Kidney (tissue), 14 donors: ENCODE results near the gene RHBDL1. TPM values are rescaled to one million over a fixed set of nuclear protein-coding genes. Genes with fewer than 3 reads are reported as not detected.
A peak's percentile ranks its signal among the peaks of the same experiment; 100 is the strongest.

Source experiments
- DNase-seq, 5 donors: peaks; one replicate each; pipeline ENCODE4 v3.0.0-alpha.2; 2013 to 2020
- FAIRE-seq: peaks from 2 replicates; lab custom pipeline; 2012; peaks lifted over from hg19 to GRCh38; lab: Jason Lieb, UNC
- H3K27ac ChIP-seq, 2 donors: one replicate each; pipeline ENCODE4 v1.7.0; 2013; ENCODE audit warnings: low read depth in 2 of 2, low read length in 2 of 2, inconsistent platforms in 1 of 2
- H3K27me3 ChIP-seq: one replicate; pipeline ENCODE4 v1.7.1; 2013; ENCODE audit warnings: low read length, inconsistent platforms; ENCODE audit not compliant: control insufficient read depth, insufficient read depth
- H3K36me3 ChIP-seq, 3 donors: one replicate each; pipeline versions ENCODE4 v1.7.0 to v1.7.1; 2013; ENCODE audit warnings: low read length in 3 of 3, control low read depth in 1 of 3, inconsistent platforms in 1 of 3; ENCODE audit not compliant: insufficient read depth in 3 of 3, control insufficient read depth in 2 of 3
- H3K4me1 ChIP-seq, 3 donors: one replicate each; pipeline versions ENCODE4 v1.7.0 to v1.7.1; 2013; ENCODE audit warnings: low read length in 3 of 3, inconsistent platforms in 1 of 3, low read depth in 1 of 3; ENCODE audit not compliant: control insufficient read depth in 2 of 3, insufficient read depth in 2 of 3
- H3K4me3 ChIP-seq, 3 donors: one replicate each; pipeline versions ENCODE4 v1.7.0 to v1.8.1; 2013; ENCODE audit warnings: low read length in 3 of 3, control low read depth in 1 of 3, inconsistent platforms in 1 of 3
- H3K9ac ChIP-seq, 3 donors: one replicate each; pipeline versions ENCODE4 v1.7.0 to v1.7.1; 2013; ENCODE audit warnings: low read length in 3 of 3, control low read depth in 1 of 3, inconsistent platforms in 1 of 3
- H3K9me3 ChIP-seq, 3 donors: one replicate each; pipeline versions ENCODE4 v1.7.0 to v1.7.1; 2013; ENCODE audit warnings: low read length in 3 of 3, control low read depth in 1 of 3, inconsistent platforms in 1 of 3; ENCODE audit not compliant: control insufficient read depth in 2 of 3, insufficient read depth in 1 of 3
- CTCF ChIP-seq: IDR thresholded peaks from 3 replicates; pipeline ENCODE4 v1.5.1; 2012; ENCODE audit warnings: mild to moderate bottlenecking, moderate library complexity, borderline replicate concordance; ENCODE audit not compliant: insufficient read depth; ENCODE audit errors: extremely low read depth
- intact Hi-C: fragments of 100-400 bp; cut with DNase I; formaldehyde crosslinking; loops from one replicate; pipeline ENCODE4 v1.11.1; 2022
- polyA plus RNA-seq: library from polyadenylated mRNA; stranded (reverse); fragments of 350-450 nt; fragmentation: Illumina TruSeq; extraction: RNeasy Lipid Tissue Mini Kit (QIAGEN cat#74804); gene quantifications from one replicate; pipeline ENCODE4 v1.2.3, GENCODE V29; 2014; ENCODE audit warnings: low read depth, low replicate concordance; ENCODE audit not compliant: insufficient read depth
- total RNA-seq: library from RNA; stranded (reverse); fragmentation: NEBNext Ultra II Directional; extraction: Animal tissue kit (Norgen Biotek cat#: 25700); gene quantifications from one replicate; pipeline ENCODE4 v1.2.1, GENCODE V29; 2021
- donor health status: control.
- donor health status: control.
- donor health status: control.
- donor health status: control.
- donor health status: control.
- donor health status: DM: yes; HTN: yes; CAD: no.
- donor health status: Normal renal cell carcinoma (clear cell type).

The RHBDL1 gene
- total and polyA plus RNA-seq, 2 donors from 2014 or later = 0.88 to 9.7 TPM

DNA sequence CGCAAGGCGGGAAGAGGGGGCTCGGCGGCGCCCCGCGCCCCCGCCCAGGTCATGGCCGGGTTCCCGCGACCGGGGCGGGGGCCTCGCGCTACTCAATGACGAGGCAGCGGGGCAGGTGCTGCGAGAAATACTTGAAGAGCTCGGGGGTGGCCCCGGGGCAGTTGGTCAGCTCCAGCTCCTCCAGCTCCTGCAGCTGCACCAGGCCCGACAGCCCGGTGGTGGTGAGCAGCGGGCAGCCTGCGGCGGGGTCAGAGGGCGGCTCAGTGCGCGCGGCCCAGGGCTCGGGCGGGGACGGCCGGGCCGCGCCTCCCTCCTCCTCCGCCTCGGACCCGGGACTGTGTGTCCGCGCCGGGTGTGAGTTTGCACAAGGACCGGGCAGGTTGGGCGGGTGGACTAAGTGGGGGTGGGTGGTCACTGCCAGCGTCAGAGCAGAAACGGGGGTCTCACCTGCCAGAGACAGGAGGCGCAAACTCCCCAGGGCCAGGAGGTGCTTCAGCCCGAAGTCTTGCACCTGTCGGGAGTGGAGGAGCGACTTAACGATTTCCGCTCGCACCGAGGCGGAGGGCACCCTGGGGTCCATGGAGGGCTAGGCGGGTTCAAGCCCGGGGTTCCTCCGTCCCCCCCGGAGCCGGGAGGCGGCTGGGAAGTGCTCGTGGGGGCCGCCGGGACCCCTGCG, 18.9 kb downstream of the RHBDL1 start:
- no peak for TF ChIP-seq CTCF
- peaks cover 0 to 10% (median 0%) of the 10 kb centered on the region in 3 donors for H3K4me1 ChIP-seq
- intact Hi-C loops = no loop called here
- FAIRE-seq (no peak), DNase-seq (no peak)
- H3K9me3 ChIP-seq = no peaks in the 10 kb centered on the region
- no peak overlapping the region for H3K9ac ChIP-seq
- no peaks in the 10 kb centered on the region for H3K36me3 ChIP-seq
- H3K27ac ChIP-seq = no peak overlapping the region
- peaks cover 4% of the 10 kb centered on the region for H3K27me3 ChIP-seq
- no peak overlapping the region for H3K4me3 ChIP-seq

GRCh38 chr16:694863-695354, 19.4 kb downstream of the RHBDL1 start:
- no peaks in the 10 kb centered on the region for H3K9me3 ChIP-seq
- no peak for FAIRE-seq
- no peaks in the 10 kb centered on the region for H3K36me3 ChIP-seq
- intact Hi-C loops = no loop called here
- no peak overlapping the region for H3K27ac ChIP-seq
- H3K9ac ChIP-seq = no peak overlapping the region
- no peak for TF ChIP-seq CTCF
- no peak overlapping the region for H3K4me3 ChIP-seq
- H3K27me3 ChIP-seq = peaks cover 4% of the 10 kb centered on the region
- DNase-seq = peak in 1 of 5 donors; percentile 86
- H3K4me1 ChIP-seq = peaks cover 0 to 5% (median 0%) of the 10 kb centered on the region in 3 donors

DNA sequence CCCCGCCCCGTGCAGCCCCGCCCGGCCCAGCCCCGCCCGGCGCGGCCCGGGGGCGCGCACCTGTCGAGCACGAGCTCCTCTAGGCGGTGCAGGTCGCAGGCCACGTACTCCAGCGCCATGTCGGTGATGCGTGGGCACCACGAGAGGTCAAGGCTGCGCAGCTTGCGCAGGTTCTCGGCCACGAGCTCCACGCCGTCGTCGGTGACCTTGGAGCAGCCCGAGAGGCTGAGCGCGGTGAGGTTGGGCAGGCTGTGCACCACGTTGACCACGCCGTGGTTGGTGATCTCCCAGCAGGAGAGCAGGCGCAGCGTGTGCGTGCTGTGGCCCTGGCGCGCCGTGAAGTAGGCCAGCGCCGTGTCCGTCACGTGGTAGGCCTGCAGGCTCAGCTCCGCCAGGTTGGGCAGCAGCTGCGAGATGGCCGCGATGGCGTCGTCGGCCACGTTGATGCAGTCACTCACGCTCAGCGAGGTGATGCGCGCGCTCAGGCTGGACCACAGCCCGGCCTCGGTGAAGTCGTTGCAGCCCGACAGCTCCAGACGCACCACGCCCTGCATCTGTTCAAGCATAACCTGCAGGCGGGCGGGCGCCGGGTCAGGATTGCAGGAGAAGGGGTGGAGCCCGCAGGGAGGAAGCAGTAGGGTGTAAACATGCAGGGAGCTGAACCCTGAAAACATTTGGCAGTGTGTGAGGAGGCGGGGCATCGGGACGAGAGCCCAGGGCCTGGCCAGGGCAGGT, 20.1 kb downstream of the RHBDL1 start:
- peak overlapping the region in 1 of 3 donors; percentile 35 for H3K4me3 ChIP-seq
- H3K9me3 ChIP-seq = no peaks in the 10 kb centered on the region
- DNase-seq (peak; percentile 70 to 97 (median 81)), FAIRE-seq (no peak)
- peaks cover 0 to 5% (median 0%) of the 10 kb centered on the region in 3 donors for H3K4me1 ChIP-seq
- TF ChIP-seq CTCF = no peak
- no peak overlapping the region for H3K9ac ChIP-seq
- H3K36me3 ChIP-seq = no peaks in the 10 kb centered on the region
- intact Hi-C loops = no loop called here
- peak overlapping the region; percentile 72 to 74 for H3K27ac ChIP-seq
- peaks cover 4% of the 10 kb centered on the region for H3K27me3 ChIP-seq
